GM19397 (cell line): ENCODE measurements around the gene STK17A.
"Not testable (repeated sequence)": the region's sequence is repeated elsewhere in the genome, so short reads cannot be mapped to it uniquely, and the experiment has no call there.

Experiments used
- ATAC-seq: cut with Tn5 transposase; IDR thresholded peaks from one replicate; pipeline ENCODE4 v1.9.1; 2021; ENCODE audit warnings: mild to moderate bottlenecking, moderate library complexity; ENCODE audit not compliant: unreplicated experiment

STK17A gene

DNA sequence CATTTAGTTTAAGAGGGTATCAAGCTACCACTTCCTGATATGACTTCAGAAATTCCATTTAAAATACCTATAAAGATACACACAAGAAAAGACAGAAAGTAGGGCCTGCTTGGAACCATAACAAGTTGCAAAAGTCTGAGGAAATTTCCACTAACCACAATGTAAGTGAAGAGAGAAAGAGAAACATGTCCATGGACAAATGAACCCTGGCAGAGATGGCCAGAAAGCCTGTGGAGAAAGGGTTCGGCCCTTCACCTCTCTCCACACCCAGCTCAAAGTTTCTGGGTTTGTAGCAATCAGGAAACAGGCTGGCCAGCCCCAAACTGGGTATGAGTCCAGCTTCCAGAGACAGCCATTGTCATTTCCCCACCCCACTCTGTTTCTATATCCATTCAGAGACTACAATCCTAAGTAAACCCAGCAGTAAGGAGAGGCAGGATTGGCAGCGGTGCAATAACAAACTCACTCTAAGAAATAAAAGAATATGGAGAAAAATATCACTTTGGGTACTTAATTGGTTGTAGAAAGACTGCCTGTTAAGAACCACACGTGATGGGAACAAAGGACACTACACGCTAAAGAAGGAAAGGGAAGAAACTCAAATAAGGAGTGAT lies 71.1 kb downstream of the STK17A start:
- ATAC-seq: no peak

DNA sequence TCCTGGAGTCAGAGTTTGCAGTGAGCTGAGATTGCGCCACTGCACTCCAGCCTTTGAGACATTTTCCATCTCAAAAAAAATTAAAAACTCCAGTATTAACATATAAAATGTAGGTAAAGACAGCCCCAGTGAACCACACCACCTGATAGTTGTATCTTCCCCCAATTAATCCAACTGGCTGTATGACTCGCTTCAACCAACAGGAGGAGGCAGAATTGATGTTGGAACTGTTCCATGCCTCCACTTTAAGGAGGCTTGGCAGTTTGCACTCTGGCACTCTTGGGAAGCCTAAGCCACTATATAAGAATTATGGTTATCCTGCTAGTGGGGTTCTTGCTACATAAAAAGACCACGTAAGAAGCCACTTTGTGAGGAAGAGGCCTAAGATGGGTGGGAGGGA lies 72.7 kb downstream of the STK17A start:
- no peak for ATAC-seq

DNA sequence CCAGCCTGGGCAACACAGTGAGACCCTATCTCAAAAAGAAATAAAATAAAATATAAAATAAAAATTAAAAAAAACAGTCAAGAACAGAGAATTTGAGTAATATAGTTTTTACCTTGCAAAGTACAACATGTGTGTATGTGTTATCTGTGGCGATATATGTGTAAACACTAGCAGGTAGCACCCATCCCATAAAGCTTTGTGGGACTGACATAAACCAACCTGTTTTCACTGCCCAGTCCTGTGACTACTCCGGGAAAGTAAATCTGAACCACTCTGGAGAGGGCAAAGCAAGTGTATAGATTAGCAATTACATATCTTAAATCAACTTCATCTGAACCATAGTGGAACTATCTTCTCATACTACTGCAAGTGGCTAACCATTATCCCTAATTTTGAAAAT lies 74.1 kb downstream of the STK17A start:
- ATAC-seq: no peak

DNA sequence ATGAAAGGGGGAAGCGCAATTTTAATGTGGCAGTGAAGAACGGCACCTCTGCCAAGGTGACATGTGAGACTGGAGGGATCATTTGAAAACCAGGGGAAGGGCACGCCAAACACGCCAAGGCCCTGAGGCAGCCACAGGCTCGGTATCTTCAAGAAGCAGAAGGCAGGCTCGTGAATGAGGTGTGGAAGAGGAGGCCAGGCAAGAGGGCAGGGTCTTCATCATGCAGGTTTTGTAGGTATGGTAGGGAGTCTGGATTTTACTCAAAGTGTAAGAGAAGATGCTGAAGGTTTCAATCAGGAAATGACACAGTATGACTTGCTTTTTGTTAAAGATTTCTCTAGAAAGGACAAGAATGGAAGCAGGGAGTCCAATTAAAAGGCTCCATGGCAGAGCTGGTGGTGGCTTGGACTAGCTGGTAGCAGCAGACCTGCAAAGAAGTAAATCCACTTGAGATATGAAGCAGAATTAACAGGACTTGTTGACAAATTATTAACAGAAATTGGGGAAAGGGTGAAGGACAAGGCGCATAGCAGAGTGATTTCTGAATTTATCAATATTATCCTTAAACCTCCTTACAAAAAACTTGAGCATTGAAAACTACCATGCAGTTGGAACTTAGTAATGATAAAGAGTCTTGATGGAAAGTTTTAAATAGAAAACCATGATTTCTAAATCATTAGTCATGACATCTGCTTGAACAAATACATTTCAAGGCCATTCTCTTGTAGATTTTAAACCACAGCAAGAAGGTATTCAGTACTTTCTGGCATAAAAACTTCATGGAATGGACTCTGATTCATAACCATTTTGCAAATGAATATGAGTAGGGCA lies 76.0 kb downstream of the STK17A start:
- ATAC-seq: no peak

DNA sequence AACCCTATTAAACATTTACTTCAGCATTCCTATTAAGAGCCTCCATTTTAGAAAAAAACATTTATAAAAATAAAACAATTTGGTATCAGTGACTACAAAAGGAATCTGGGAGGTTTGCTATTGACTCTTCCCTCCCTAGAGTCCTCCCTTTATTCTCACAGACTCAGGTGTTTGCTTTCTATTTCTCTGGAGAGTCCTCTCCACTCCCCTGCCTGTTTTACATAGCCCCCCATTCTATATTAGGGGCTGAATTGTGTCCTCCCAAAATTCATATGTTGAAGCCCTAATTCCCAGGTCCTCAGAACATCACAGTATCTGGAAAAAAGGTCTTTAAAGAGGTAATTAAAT lies 76.6 kb downstream of the STK17A start:
- ATAC-seq: no peak

DNA sequence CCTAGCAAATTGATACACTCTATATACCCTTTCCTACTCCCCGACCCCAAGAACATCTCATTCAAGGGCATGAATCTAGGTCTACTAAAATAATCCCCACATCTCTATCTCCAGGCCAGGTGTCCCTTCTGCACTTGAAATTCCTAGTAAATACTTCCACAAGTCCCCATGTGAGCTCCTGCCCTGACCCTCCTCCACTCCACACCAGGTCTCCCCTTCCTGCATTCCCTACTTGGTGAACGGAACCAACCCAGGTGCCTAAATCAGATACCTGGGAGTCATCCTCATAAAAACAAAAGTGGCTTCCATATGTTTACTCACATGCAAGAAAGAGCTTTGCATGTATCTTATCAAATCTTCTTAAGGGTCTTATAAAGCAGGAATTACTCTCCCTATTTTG lies 77.2 kb downstream of the STK17A start:
- ATAC-seq: no peak

DNA sequence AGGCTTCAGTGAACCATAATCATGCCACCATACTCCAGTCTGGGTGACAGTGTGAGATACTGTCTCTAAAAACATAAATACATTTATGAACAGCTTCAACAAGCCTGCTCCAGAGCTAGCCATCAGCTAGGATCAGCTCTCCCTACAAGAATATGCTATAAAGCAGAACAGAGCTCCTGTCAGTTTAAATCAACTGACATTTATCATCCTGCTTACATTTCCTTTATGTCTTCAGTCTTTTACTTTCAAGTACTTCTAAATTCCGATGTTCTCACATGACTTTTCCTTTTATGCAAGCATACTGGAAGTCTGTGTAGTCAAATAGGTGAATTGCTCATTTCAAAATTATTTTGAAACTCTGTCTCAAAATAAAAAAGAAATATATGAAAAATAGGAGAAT lies 81.8 kb downstream of the STK17A start:
- ATAC-seq: no peak

DNA sequence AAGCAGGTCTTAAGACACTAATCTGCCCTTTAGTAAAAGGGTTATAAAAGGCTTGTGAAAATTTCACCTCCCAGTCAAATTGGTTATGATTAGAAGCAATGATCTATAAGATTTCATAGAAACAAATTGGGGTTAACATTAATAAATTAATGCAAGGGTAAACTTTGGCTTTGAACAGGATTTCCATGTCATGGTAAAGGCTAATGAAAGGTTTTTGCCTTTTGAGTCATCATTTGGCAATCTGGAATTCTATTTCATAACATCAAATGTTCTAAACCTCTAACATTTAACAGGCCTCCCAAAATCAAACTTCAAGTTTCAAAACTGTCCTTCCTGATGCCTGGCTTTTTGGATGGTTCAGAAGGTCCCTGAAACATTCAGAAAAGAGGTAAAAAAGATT lies 84.0 kb downstream of the STK17A start:
- ATAC-seq: no peak

DNA sequence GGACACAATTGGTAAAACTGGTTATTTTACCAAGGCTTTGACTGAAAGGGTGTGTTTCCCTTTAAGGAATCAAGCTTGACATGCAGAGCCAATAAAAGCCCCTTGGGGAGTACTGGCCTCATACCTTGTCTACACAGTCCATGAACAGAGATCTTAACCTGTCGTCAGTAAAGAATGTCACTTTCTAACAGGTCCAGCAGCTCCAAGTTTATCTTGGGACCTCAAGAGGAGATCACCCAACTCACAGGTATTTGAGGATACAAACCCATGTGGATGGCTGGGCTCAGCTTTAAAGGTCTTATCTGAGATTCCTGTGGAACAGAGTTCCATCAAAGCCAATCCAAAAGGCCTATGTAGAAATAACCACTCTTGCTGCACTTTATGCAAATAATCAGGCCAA lies 85.1 kb downstream of the STK17A start:
- no peak for ATAC-seq

DNA sequence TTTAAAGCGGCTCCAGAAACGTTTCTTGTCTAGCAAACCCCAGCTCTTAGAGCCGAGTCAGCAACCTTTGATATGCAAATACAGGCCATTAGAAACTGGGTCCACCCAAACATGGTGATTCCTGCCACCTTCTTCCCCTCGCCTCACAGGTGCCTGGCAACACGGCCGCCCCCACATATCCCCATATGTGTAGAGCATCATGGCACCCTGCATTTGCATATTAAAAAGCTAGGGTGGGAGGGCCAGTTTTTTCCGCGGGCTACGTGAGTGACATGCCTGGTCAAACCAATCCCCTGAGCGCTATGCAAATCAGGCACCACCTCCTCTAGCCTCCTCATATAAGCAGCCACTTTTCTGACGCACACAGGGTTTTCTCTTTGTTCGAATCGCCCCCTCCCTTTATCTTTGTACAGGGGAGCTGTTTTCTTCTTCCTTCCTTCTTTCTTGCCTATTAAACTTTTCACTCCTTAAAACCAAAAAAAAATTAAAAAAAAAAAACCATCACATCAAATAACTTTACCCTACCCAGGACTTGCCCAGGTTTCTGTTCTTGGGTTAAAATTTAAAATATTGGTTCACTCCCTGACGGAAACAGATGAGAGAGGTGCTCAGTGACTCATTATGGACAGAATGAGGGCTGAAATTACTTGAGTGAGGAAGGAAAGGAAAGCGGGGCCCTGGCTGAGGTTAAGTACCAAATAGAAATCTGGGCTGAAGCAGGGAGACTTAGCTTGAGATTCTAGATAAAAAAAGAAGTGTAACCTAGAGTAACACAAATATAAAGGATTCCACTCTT lies 86.6 kb downstream of the STK17A start:
- no peak for ATAC-seq

DNA sequence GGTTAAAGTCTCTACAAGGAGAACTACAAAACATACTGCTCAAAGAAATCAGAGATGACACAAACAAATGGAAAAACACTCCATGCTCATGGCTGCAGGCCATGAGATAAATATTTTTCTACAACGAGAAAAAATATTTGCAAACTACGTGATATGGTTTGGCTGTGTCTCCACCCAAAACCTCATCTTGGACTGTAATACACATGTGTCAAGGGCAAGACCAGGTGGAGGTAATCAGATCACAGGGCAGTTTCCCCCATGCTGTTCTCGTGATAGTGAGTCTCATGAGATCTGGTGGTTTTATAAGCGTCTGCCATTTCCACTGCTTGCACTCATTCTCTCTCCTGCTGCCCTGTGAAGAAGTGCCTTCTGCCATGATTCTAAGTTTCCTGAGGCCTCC lies 88.6 kb downstream of the STK17A start:
- ATAC-seq: no peak

DNA sequence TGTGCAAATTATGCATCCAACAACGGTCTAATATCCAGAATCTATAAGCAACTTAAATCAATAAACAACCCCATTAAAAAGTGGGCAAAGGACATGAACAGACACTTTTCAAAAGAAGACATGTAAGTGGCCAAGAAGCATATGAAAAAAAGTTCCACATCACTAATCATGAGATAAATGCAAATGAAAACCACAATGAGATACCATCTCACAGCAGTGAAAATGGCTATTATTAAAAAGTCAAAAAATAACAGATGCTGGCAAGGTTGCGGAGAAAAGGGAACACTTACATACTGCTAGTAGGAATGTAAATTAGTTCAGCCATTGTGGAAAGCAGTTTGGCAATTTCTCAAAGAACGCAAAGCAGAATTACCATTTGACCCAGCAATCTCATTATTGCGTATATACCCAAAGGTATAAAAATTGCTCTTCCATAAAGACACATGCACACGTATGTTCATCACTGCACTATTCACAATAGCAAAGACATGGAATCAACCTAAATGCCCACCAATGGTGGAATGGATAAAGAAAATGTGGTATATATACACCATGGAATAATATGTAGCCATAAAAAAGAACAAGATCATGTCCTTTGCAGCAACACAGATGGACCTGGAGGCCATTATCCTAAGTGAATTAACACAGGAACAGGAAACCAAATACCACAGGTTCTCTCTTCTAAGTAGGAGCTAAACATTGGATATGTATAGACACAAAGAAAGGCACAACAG lies 90.5 kb downstream of the STK17A start:
- ATAC-seq: not testable (repeated sequence)

DNA sequence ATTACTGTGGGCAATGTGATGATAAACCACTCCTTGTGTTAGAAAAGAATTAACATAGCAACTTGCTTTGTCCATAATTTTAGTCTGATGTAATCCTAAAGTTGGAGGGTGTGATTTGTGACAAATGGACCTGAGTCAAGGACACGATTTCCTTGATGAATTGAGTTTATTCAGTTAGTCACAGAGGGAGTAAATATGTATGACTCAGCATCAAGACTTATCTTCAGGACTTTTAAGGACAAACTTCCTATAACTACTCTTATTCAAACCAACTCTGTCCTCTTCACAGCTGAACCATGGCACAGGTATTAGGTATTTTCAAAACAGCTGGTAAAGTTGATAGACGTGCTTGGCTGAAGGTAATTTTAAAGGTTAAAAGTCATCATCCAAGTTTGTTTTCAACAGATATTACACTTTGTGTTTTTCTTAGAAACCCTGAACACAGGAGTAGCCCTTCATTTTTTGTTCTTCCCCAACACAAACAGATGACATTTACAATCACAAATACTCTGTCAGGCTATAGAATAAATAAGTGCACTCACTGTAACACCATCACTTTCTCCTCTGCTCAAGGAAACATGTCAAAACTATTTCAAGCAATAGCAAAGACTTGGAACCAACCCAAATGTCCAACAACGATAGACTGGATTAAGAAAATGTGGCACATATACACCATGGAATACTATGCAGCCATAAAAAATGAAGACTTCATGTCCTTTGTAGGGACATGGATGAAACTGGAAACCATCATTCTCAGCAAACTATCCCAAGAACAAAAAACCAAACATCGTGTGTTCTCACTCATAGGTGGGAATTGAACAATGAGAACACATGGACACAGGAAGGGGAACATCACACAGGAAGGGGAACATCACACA lies 91.9 kb downstream of the STK17A start:
- no peak for ATAC-seq
